ENCODE results near the gene FANCE.

DNA sequence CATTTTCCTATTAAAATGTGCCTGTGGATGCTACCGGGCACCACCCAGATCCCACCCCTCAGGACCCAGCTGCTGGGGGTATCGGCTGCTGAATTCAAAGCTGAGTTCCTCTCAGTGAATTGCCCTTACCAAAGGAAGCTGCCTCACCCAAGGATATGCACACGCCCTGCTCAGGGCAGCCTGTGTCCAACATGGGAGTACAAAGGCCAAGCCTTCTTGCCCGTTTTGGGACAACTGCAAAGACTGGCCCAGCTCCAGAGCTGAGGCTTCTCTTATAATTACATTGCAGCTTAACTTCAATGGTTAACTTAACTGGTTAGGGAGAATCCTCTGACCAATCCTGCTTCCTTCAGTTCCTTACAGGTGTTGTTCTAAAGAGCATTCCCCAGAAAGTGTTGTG lies 19.8 kb upstream of the FANCE start:
- TF ChIP-seq, protein P1, sequence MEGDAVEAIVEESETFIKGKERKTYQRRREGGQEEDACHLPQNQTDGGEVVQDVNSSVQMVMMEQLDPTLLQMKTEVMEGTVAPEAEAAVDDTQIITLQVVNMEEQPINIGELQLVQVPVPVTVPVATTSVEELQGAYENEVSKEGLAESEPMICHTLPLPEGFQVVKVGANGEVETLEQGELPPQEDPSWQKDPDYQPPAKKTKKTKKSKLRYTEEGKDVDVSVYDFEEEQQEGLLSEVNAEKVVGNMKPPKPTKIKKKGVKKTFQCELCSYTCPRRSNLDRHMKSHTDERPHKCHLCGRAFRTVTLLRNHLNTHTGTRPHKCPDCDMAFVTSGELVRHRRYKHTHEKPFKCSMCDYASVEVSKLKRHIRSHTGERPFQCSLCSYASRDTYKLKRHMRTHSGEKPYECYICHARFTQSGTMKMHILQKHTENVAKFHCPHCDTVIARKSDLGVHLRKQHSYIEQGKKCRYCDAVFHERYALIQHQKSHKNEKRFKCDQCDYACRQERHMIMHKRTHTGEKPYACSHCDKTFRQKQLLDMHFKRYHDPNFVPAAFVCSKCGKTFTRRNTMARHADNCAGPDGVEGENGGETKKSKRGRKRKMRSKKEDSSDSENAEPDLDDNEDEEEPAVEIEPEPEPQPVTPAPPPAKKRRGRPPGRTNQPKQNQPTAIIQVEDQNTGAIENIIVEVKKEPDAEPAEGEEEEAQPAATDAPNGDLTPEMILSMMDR (IDR thresholded peaks at IDR 0.05) = no peak
- no peak for TF ChIP-seq POLR2A (IDR thresholded peaks at IDR 0.05)
